NCI-H2227 (cell line): ENCODE measurements around the gene LRRC1.
"Not testable (repeated sequence)": the region's sequence is repeated elsewhere in the genome, so short reads cannot be mapped to it uniquely, and the experiment has no call there.

ENCODE experiments used
- DNase-seq: peaks from one replicate; lab custom pipeline; 2025; ENCODE audit not compliant: unreplicated experiment; lab: John Stamatoyannopoulos, UW

LRRC1 gene

GRCh38 chr6:53792016-53792415 is 2.8 kb upstream of the LRRC1 start:
- peak; percentile 3 for DNase-seq

GRCh38 chr6:53792973-53793317 is 1.9 kb upstream of the LRRC1 start:
- DNase-seq, result no peak

GRCh38 chr6:53793318-53794136 is 1.3 kb upstream of the LRRC1 start:
- peak; percentile 56 for DNase-seq

- peak; percentile 59 for DNase-seq
Measured at GRCh38 chr6:53794137-53794719, 577 bp upstream of the LRRC1 start.

GRCh38 chr6:53795340-53795701 is 516 bp downstream of the LRRC1 start:
- no peak for DNase-seq

GRCh38 chr6:53795702-53796450 is 1.1 kb downstream of the LRRC1 start:
- peak; percentile 8 for DNase-seq

GRCh38 chr6:53796451-53796780 is 1.6 kb downstream of the LRRC1 start:
- no peak for DNase-seq

- DNase-seq, result no peak
Measured at GRCh38 chr6:53796791-53797190, 2.0 kb downstream of the LRRC1 start.

- DNase-seq, result no peak
Measured at GRCh38 chr6:53797304-53797703, 2.5 kb downstream of the LRRC1 start.

- no peak for DNase-seq
Measured at GRCh38 chr6:53799340-53799739, 4.5 kb downstream of the LRRC1 start.

- peak; percentile 15 for DNase-seq
Measured at GRCh38 chr6:53801022-53801421, 6.2 kb downstream of the LRRC1 start.

GRCh38 chr6:53802582-53802981 is 7.8 kb downstream of the LRRC1 start:
- no peak for DNase-seq

GRCh38 chr6:53803081-53803860 is 8.5 kb downstream of the LRRC1 start:
- DNase-seq, result no peak

- DNase-seq, result no peak
Measured at GRCh38 chr6:53805016-53805415, 10.2 kb downstream of the LRRC1 start.

GRCh38 chr6:53805725-53806124 is 10.9 kb downstream of the LRRC1 start:
- peak; percentile 20 for DNase-seq

- DNase-seq, result not testable (repeated sequence)
Measured at GRCh38 chr6:53807606-53808005, 12.8 kb downstream of the LRRC1 start.

- no peak for DNase-seq
Measured at GRCh38 chr6:53808302-53808881, 13.6 kb downstream of the LRRC1 start.

GRCh38 chr6:53809691-53810090 is 14.9 kb downstream of the LRRC1 start:
- DNase-seq, result no peak

- no peak for DNase-seq
Measured at GRCh38 chr6:53811082-53811481, 16.3 kb downstream of the LRRC1 start.

GRCh38 chr6:53811746-53812145 is 16.9 kb downstream of the LRRC1 start:
- DNase-seq, result no peak

GRCh38 chr6:53813096-53813495 is 18.3 kb downstream of the LRRC1 start:
- no peak for DNase-seq
